Stromal cell of bone marrow (primary cell): Measurements from ENCODE around the gene CES5A.
"Not testable (repeated sequence)": the region's sequence is repeated elsewhere in the genome, so short reads cannot be mapped to it uniquely, and the experiment has no call there.

Source experiments
- DNase-seq: peaks from one replicate; pipeline ENCODE4 v3.0.0-alpha.2; 2012; ENCODE audit warnings: low read depth

CES5A gene, protein sequence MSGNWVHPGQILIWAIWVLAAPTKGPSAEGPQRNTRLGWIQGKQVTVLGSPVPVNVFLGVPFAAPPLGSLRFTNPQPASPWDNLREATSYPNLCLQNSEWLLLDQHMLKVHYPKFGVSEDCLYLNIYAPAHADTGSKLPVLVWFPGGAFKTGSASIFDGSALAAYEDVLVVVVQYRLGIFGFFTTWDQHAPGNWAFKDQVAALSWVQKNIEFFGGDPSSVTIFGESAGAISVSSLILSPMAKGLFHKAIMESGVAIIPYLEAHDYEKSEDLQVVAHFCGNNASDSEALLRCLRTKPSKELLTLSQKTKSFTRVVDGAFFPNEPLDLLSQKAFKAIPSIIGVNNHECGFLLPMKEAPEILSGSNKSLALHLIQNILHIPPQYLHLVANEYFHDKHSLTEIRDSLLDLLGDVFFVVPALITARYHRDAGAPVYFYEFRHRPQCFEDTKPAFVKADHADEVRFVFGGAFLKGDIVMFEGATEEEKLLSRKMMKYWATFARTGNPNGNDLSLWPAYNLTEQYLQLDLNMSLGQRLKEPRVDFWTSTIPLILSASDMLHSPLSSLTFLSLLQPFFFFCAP

DNA sequence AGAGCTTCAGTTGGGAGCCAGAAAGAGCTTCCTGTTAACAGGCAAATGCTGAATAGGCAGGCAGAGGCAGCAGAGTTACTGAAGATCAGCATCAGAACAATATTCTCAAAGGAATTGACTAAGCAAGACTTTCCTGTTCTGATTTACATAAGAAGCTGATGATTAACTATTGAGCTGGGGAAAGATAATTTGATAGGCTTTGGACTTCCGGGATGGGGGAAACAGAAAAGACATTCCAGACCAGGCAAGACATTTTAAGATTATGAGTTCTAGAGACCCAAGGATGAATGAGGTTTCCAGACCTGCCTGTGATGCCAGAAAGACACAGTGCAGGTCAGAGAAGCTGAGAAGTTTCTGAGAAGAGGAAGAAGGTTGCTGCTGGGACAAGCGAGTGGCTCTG is at the start of gene CES5A:
Gene CES5A, minus strand, starts transcription at position 101 of the 400 bp plus-strand sequence. CDS start 152 bp downstream, outside the sequence.
- no peak for DNase-seq

DNA sequence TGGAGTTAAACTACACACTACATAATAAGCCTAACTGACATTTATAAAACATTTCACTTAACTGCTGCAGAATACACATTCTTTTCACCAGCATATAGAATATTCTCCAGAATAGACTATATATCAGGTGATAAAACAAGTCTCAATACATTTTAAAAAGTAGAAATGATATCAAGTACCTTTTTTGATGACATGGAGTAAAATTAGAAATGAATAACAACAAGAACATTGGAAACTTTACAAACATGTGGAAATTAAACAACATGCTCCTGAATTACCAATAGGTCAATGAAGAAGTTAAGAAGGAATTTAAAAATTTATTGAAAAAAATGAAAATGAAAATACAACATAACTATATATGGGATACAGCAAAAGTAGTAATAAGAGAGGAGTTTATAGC is 47.5 kb upstream of the CES5A start:
- no peak for DNase-seq

DNA sequence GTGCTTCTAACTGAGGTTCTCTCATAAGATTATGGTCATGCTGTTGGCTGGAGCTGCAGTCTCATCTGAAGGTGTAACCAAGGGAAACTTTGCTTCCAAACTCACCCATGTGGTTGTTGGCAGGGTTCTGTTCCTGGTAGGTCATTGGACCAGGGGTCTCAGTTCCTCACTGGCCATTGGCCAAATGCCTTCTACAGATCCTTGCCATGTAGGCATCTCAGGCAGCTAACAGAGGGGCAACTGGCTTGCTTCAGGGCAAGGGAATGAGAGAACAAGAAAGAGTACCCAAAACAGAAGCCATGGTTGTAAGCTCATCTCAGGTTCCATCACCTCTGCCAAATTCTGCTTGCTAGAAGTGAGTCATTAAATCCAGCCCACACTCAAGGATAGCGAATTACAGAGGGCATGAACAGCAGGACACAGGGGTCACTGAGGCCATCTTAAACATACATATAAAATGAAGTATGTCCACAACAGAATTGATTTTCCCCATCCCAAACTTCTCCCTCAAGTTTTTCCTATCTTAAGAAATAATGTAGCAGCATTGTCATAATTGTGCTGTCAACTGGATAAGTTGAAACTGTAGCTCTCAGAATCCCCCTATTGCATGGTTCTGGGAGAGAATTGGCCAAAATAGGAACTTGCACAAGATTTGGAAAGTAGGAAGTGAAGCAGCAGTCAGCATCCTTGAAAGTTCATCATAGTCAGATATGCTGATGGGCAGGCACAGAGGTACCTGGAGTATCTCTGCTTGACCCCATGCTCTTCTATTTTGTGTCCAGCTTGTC is 42.4 kb upstream of the CES5A start:
- DNase-seq, result no peak

DNA sequence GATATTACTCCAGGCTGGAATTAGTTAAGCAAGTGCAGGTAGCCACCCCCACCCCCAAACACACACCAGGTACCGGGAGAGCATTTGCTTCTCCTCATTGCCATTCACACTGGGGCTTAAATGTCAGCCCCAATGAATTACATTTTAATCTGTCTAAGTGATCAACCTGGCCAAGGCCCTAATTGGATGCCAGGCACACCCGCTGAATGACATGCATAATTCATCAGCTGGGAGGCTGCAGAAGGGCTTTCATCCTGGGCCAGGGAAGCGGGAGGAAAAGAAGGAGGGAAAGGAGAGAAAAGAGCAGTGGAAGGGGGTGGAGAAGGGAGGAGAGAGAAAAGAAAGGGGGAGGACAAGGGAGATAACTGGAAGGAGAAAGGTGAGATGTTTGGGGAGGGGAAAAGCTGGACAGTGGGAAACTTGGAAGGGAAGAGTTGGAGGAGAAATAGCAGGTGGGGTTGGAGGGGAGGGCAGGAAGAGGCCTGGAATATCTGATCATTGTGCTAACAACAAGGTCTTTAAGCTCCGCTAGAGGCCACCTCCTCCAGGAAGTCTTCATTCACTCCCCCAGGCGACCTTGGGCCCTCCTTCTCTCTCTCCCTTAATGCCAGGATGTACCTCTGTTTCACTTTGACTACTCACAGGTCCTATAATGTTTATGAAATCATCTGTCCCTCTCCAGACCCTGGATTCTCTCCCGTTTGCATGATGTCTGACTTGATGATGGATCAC is 40.1 kb upstream of the CES5A start:
- DNase-seq, result no peak

DNA sequence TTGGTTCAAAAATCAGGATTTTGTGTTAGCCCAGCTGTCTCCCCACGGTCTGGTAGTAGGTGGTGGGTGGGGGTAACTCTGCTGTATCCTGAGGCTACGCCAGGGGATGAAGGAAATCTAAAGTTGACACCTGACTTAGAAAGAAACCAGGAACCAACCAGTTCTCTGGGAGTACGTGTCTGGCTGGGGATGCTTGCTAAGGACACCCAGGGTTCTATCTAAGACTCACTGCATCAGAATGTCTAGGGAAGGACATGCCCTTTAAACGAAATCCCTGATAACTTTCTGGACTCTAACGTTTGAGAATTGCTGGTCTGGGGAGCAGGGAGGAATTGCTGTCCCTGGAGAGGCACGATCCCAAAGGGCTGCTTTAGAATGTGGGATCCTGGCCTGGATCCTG is 39.2 kb upstream of the CES5A start:
- DNase-seq, result no peak

DNA sequence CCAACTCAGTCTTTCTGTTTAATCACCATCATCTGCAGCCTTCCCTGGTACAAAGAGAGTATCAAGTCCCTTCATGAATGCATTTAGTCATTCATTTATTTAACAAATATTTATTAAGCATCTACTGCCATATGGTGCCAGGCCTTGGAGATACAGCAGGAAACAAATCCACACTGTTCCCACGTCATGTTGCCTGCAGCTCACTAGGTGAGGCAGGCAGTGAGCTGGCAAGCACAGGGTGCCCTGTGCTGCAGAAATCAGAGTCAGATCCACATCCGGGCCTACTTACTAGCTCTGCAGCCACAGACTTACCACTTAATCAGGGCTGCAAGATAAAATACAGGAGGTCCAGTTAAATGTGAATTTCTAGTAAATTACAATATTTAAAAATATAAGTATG is 38.5 kb upstream of the CES5A start:
- no peak for DNase-seq

DNA sequence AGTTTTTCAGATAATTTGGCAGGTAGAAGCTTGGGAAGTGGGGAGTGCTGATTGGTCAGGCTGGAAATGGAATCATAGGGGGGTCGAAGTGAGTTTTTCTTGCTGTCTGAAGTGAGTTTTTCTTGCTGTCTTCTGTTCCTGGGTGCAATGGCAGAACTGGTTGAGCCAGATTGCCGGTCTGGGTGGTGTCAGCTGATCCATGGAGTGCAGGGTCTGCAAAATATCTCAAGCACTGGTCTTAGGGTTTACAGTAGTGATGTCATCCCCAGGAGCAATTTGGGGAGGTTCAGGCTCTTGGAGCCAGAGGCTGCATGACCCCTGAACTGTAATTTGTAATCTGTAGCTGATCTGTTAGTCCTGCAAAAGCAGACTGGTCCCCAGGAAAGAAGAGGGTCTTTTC is 37.9 kb upstream of the CES5A start:
- DNase-seq, result not testable (repeated sequence)

DNA sequence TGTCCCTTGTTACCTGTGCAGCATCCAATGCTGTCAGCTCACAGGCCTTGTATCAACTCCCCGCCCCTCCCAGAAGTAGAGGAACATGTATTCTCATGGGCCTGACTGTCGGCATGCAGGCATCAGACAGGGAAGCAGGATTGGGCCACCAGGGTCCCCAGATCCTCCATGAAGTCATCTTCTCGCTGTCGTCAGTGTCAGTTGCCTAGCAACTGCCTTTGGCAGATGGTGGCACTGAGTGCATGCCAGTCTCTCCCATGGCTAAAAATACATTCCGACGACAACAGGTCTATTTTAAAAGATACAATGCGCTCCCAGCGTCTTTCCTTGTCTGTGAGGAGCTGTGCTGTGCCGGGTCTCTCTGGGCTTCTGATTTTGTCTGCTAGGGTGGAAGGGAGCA is 36.8 kb upstream of the CES5A start:
- no peak for DNase-seq

DNA sequence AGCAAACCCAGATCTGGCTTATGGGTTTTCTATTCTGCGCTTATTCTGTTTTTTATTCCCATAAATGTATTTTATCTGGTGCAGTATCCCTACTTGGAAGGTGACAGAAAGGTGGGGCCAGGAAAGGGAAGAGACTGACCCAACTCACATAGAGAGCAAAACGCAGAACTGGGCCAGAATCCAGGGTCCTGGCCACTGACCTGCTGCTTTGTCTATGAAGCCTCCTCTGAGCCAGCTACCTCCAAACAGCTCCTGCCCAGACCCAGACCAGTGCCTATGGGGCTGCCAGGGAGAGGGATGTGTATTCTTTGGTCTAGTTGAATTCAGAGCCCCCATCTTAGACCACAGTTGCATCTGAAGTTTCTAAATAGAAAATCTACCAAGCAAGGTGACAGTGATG is 36.4 kb upstream of the CES5A start:
- DNase-seq, result no peak

DNA sequence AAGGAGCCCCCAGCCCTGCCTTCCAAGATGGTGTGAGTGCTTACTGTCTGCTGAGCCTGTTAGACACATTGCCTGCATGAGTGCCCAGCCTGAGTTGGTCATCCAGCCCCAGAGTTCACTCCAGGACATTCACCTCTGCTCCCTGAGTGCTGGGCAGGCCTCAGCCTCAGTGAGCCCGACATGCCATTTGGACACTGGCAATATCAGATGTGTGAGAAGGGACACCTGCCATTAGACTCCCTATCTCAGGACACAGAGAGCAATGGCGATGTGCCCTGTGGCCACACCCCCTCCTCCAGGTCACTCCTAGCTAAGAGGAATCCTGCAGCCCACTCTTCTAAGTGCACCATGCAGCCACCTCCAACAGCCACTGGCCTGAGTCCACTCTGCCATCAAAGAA is 34.7 kb upstream of the CES5A start:
- no peak for DNase-seq

DNA sequence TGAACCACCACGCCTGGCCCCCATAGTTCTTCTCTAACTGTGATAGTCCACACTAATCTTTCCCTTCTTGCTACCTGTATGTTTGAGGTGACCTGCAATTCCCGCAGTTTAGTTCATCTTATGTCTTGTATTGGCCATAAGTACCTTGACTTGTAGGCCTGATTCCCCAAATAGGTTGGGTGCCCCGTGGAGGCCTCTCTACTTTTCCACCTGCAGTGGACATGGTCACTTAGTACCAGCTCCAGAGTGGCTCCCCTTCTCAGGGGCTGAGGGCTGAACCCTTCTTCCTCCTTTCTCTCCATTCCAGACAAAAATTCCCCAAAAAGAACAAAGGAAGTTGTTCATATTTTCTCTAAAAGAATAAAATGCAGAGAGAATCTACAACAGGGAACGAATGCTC is 33.5 kb upstream of the CES5A start:
- no peak for DNase-seq

DNA sequence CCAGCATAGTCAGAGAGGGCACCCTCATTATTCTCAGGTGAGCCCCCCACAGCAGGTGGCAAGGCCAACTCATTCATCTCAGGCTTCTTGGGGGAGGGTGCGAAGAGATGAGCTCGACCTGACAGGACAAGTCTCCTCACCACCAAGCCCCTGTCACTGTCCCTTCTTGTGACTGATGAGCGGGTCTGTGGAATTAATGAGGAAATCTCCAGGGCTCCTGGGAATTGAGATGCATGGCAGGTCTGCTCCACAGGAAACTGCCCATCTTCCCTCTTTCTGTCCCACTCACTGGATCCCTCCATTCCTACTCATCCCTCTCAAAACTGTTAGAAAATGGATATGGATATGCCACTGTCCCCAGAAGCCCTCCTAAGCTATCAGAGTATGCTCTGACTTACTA is 32.5 kb upstream of the CES5A start:
- no peak for DNase-seq

DNA sequence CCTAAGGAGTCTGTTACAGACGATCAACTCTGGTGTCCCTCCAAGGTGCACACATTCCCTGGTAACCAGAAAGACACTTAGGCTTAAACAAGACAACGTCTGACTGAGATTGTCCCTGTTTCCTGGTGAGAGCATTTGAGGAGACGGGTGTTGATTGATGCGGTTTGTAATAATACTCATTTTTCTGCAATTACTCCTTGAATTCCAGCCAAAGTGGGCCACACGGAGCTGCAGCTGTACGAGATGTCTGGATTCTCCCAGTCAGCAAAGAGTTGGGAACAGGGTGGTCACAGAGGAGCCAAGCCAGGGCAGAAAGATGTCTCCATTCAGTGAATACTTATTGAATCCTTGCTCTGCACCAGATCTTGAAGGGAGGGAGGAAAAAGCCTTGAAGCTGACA is 30.9 kb upstream of the CES5A start:
- DNase-seq, result no peak

DNA sequence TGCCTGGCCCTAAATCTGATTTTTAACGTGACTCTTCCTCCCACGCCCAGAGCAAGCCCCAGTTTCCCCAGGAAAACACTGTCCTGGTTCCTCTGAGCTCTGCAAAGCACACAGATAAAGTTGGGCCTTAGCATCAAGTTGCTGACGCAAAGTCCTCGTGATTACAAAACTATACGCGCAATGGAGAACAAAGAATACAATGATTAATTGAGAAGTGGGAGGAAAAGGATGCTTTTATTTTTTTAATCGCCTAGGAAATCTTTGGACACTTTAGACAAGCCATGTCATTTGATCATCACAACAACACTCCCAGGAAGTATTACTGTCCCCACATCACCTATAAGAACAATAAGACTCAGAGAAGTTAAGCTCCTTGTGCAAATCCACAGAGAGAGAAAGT is 30.5 kb upstream of the CES5A start:
- no peak for DNase-seq

DNA sequence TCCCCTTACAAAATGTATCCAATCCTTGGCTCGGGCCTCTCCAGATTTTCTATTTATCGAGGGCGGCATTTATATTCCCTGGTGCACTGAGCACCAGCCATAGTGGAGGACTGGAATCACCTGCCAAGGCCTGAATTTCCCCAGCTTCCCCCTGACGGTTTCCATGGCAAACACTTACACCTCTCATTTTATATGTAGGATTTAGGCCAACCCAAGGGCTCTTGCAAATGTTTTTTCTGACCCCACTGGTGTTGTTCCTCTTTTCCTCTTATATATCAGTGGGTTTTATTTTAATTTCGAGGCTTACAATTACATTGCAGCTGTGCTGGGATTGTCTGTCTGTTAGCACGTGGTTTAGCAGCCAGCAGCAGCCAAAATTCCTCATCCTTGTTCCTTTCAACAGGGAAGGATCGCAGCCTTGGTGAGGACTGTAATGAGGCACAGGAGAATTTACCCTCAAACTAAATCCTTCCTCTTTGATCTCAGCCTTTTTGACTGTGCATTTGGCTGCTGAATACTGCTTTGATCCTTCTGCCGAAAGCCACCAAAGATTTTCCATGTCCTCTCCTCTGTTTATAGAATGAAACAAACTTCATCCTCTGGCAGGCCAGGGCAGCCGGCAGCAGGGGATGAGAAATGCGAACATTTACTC is 26.5 kb upstream of the CES5A start:
- no peak for DNase-seq

DNA sequence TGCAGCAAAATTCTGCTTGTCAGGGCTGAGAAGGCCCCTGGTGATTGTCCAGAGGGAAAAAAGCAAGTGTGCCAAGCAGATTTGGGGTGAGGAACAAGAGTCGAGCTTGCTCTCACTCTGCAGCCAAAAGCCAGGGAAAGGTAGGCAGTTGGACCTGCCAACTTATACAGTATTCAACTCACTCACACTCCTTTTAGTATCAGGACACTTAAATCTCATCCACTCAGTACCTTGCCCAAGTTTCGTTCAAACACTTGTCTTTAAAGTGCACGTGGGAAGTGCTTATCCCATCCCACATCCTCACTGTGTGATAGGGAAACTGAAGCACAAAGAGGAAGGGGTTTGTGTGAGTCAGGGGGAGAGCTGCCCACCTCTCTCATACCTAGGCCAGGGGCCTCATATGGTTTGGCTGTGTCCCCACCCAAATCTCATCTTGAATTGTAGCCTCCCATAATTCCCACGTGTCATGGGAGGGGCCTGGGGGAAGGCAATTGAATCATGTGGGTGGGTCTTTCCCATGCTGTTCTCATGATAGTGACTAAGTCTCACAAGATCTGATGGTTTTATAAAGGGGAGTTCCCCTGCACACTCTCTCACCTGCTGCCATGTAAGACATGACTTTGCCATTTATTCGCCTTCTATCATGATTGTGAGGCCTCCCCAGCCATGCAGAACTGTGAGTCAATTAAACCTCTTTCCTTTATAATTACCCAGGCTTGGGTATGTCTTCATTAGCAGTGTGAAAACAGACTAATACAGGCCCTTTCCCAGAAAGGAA is 25.6 kb upstream of the CES5A start:
- DNase-seq, result no peak

DNA sequence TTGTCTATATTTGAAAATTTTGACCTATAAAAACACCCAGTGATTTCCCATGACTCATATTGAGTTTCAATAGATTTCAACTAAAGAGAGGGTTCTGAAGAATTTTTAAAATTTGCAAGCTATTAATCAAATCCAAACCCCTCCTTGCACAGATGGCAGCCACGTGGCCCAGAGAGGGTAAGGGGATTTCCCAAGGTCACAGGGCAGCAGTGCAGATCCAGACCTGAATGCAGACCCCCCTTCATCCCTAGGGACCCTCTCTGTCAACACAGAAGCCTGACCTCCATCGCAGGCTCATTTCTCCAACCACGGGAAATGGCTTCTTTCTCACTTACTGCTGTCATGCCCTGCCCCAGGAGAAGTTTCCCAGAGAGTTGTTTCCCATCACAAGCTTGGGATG is 24.7 kb upstream of the CES5A start:
- DNase-seq, result no peak

DNA sequence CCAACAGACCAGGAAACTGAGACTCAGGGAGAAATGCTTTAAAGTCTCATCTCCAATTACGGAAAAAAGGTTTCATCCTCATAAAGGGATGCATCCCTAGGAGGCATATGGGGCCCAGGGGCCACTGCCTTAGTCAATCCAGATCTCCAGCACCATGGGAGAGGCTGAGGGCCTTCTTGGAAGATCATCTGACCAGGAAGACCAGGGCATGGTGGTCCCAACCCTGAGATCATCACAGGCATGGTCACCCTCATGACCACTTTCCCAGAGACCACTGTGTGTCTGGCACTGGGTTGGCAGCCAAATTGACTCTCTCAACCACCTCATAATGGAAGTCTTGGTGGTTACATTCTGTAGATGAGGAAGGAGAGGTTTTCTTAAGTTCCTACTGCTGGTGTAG is 23.4 kb upstream of the CES5A start:
- DNase-seq, result no peak

DNA sequence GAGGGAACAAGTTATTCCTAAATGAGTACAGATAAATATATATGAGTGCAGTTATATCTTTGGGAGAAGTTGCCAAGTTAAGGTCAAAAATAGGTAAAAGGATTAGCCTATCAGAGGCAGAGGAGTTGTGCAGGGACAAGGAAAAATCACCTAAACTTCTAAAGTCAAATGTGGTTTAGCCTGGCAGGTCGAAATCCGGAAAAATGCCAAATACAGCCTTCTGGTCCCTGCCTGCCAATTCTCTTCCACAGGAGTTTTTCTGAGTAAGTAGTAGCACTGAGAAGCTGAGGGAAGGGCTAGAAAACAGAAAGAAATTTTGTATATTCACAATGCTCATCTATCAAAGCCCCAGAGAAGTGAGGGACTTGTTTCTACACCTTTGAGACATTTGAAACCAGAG is 17.6 kb upstream of the CES5A start:
- DNase-seq, result no peak

DNA sequence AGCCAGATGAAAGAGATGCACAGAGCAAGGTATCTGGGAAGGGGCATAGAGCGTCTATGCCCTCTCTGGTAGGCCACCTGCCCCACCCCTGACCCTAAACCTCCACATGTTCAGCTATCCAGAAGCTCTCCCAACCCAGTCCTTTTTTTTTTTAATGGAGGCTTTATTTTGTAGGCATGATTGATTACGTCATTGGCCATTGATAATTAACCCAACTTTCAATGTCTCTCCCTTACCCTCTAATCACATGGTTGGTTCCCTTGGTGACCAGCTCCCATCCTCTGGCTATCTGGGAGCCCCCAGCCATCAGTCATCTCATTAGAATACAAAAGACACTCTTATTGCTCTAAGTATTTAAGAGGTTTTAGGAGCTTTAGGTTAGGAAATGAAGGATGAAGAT is 14.3 kb upstream of the CES5A start:
- no peak for DNase-seq

DNA sequence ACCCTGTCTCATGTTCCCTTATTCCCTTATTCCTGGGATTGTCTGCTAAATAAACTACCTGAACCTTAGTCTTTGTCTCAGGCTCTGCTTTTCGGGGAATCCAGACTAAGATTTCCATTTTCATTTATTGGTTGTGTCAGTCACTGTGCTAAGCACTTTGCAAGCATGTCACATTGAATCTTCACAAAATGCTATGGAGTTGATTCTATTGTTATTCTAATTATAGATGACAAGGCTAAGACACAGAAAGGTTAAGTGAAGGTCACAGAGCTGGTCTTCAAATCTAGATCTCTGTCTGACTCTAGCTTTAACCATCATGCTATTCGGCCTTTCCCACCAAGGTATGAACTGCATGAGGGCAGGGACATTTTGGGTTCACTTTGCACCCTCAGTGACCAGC is 13.4 kb upstream of the CES5A start:
- no peak for DNase-seq
